T-cell (primary cell): ENCODE data around the gene CLEC18A. TPM values are rescaled to one million over a fixed set of nuclear protein-coding genes. Genes with fewer than 3 reads are reported as not detected.

Experiments
- ATAC-seq, 4 experiments: fragments of 200-7000 bp in 3 of 4; fragments of 150-1000 bp in 1 of 4; cut with Tn5 transposase; replicated peaks in 1 of 4; 1 replicate in 3 of 4; 2 replicates in 1 of 4; pipeline ENCODE4 v1.10.0; 2021; ENCODE audit warnings: moderate library complexity in 3 of 4, mild to moderate bottlenecking in 2 of 4, moderate number of reproducible peaks in 1 of 4
- CTCF ChIA-PET, 2 donors: fragments of 300-600 bp; sonication (Branson Sonifier 250); formaldehyde crosslinking; loops; one replicate each; lab custom pipeline; 2022; ENCODE audit warnings: antibody characterized with exemption in 2 of 2; lab: Charles Lee
- POLR2A ChIA-PET, 2 donors: fragments of 300-600 bp; sonication (Branson Sonifier 250); formaldehyde crosslinking; loops; one replicate each; lab custom pipeline; 2022; ENCODE audit warnings: antibody characterized with exemption in 2 of 2; lab: Charles Lee
- DNase-seq, 35 experiments: peaks; one replicate each; pipeline versions ENCODE4 v3.0.0 to v3.0.0-alpha.2; 2013 to 2023
- H3K27ac ChIP-seq: one replicate; pipeline ENCODE4 v1.5.1; 2013; ENCODE audit warnings: low read length
- H3K27me3 ChIP-seq, 2 experiments: replicated peaks in 1 of 2; 1 replicate in 1 of 2; 2 replicates in 1 of 2; pipeline versions ENCODE4 v1.6.1 to v1.7.0; 2013; ENCODE audit warnings: low read length in 1 of 2, mixed read lengths in 1 of 2; ENCODE audit not compliant: control insufficient read depth in 2 of 2, insufficient read depth in 2 of 2; ENCODE audit errors: extremely low read depth in 1 of 2
- H3K36me3 ChIP-seq, 2 donors: 1 replicate in 1 of 2; 2 replicates in 1 of 2; pipeline versions ENCODE4 v1.6.1 to v1.7.0; 2013; ENCODE audit warnings: low read length in 1 of 2; ENCODE audit not compliant: control insufficient read depth in 2 of 2, insufficient read depth in 1 of 2; ENCODE audit errors: extremely low read depth in 1 of 2
- H3K4me1 ChIP-seq, 2 experiments: 1 replicate in 1 of 2; 2 replicates in 1 of 2; pipeline versions ENCODE4 v1.6.1 to v1.7.0; 2013; ENCODE audit warnings: low read length in 2 of 2, mixed read lengths in 1 of 2; ENCODE audit not compliant: insufficient read depth in 2 of 2, control insufficient read depth in 1 of 2; ENCODE audit errors: extremely low read depth in 1 of 2
- H3K4me3 ChIP-seq, 2 donors: 1 replicate in 1 of 2; 2 replicates in 1 of 2; pipeline versions ENCODE4 v1.5.1 to v1.7.0; 2013; ENCODE audit warnings: mild to moderate bottlenecking in 2 of 2, low read length in 1 of 2, moderate library complexity in 1 of 2; ENCODE audit not compliant: control insufficient read depth in 1 of 2; ENCODE audit errors: extremely low read depth in 1 of 2
- H3K9me3 ChIP-seq: 2 replicates; pipeline ENCODE4 v1.7.0; 2013
- H3K27ac Mint-ChIP-seq, 2 donors: one replicate each; pipeline ENCODE4 v1.8.0; 2020 to 2021; ENCODE audit warnings: mild to moderate bottlenecking in 2 of 2, mixed read lengths in 2 of 2
- H3K27me3 Mint-ChIP-seq, 2 donors: one replicate each; pipeline ENCODE4 v1.8.0; 2021 to 2022; ENCODE audit warnings: mixed read lengths in 2 of 2
- H3K36me3 Mint-ChIP-seq: one replicate; pipeline ENCODE4 v1.8.0; 2021; ENCODE audit warnings: mixed read lengths
- H3K4me1 Mint-ChIP-seq, 3 donors: one replicate each; pipeline ENCODE4 v1.8.0; 2020 to 2022; ENCODE audit warnings: mixed read lengths in 3 of 3, mild to moderate bottlenecking in 1 of 3
- H3K4me3 Mint-ChIP-seq, 3 donors: one replicate each; pipeline ENCODE4 v1.8.0; 2020 to 2022; ENCODE audit warnings: mild to moderate bottlenecking in 3 of 3, mixed read lengths in 3 of 3, moderate library complexity in 3 of 3
- H3K9me3 Mint-ChIP-seq, 3 donors: one replicate each; pipeline ENCODE4 v1.8.0; 2020 to 2022; ENCODE audit warnings: mixed read lengths in 3 of 3
- WGBS: methylation state at CpG from one replicate; pipeline ENCODE4 v1.1.5; 2013; ENCODE audit warnings: missing lambda C conversion rate; ENCODE audit not compliant: insufficient coverage; 5-methylcytosine and 5-hydroxymethylcytosine counted together
- total RNA-seq, 35 experiments: library from RNA in 6 of 35; stranded (reverse) in 6 of 35; fragments of 120-200 nt in 1 of 35; gene quantifications; one replicate each; pipeline versions ENCODE4 v1.2.1 to v1.2.4 and lab custom pipeline; 2013 to 2026

Gene CLEC18A
- total RNA-seq, 5 donors from 2014 or later (not counting 1 experiment from before 2014, with no cell fraction given): 2.0 to 3.7 (median 2.8) TPM

DNA sequence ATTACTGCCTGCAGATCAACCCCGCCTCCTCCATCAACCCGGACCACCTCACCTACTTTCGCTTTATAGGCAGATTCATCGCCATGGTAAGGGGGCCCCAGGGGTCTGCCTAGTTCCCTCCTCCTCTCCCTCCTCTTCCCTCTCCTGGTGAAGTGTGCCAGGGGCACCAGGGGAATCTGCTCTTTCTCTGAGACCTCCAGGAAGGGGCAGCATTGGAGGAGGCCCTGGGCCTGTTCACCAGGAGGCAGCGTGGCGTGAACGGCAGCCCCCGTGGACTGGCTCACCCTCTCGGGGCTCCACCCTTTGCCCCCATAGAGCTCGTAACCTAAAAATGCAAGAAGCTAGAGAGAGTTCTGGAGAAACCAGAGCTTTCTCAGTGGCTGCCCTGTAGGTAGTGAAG is 17.1 kb upstream of the CLEC18A start:
- no peaks in the 10 kb centered on the region for H3K9me3 ChIP-seq
- Mint-ChIP-seq H3K27me3 (no peaks in the 10 kb centered on the region), H3K27ac (no peak overlapping the region), H3K9me3 (no peaks in the 10 kb centered on the region), H3K36me3 (peaks cover 57% of the 10 kb centered on the region), H3K4me1 (no peaks in the 10 kb centered on the region), H3K4me3 (no peak overlapping the region)
- CTCF ChIA-PET: no interaction called here
- no peak overlapping the region for H3K27ac ChIP-seq
- DNase-seq (no peak), ATAC-seq (no peak)
- 100% methylated on average over 5 of the region's 10 CpGs for WGBS
- no peaks in the 10 kb centered on the region for H3K27me3 ChIP-seq
- no peaks in the 10 kb centered on the region for H3K4me1 ChIP-seq
- peaks cover 41 to 94% of the 10 kb centered on the region in 2 donors for H3K36me3 ChIP-seq
- POLR2A ChIA-PET: no interaction called here
- no peak overlapping the region for H3K4me3 ChIP-seq

DNA sequence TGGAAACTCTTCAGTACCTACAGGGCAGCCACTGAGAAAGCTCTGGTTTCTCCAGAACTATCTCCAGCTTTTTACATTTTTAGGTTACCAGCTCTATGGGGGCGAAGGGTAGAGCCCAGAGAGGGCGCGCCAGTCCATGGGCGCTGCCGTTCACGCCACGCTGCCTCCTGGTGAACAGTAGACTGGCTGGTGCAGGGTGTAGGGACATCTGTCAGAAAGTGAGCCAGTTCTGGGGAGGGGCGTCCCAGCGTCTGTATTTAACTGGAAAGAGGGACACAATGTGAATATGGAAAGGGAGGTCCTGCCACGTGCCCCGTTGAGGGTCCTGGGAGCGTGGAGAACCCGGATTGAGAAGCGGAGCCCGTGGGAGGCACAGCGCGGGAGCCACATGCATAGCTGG is 16.4 kb upstream of the CLEC18A start:
- no peak overlapping the region for H3K27ac Mint-ChIP-seq
- WGBS: 97% methylated on average over 17 of the region's 17 CpGs
- POLR2A ChIA-PET: no interaction called here

DNA sequence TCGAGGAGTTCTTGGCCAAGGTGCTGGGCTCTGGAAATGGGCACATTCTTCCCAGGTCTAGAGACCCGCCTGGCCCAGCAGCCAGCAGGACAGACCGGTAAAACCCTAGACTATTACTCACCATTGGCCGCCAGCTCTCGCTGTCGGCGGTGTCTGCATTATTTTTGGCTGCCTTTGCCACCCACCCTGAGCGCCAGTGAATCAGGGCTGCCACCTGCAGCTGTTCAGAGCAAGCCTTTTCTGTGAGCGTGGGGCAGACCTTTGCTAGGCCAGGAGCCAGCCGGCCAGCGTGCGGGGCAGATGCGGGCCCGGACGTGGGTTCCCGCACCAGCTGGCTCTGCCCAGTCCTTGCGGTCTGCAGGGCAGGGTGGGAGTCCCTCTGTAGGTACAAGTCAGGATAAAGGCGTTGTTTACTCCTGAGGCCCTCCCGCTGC is 15.8 kb upstream of the CLEC18A start:
- ChIA-PET POLR2A (no interaction called here), CTCF (interaction anchor here in 1 of 2 donors (0.5 kb wide), 1 partner anchor 88 kb away, joined by 4 read pairs; no protein-coding TSS in a partner anchor)
- H3K27ac ChIP-seq: no peak overlapping the region
- Mint-ChIP-seq H3K27ac (no peak overlapping the region), H3K36me3 (peaks cover 51% of the 10 kb centered on the region), H3K27me3 (no peaks in the 10 kb centered on the region), H3K4me3 (no peak overlapping the region), H3K4me1 (no peaks in the 10 kb centered on the region), H3K9me3 (no peaks in the 10 kb centered on the region)
- no peak overlapping the region for H3K4me3 ChIP-seq
- peaks cover 40 to 95% of the 10 kb centered on the region in 2 donors for H3K36me3 ChIP-seq
- DNase-seq (no peak), ATAC-seq (no peak)
- no peaks in the 10 kb centered on the region for H3K27me3 ChIP-seq
- WGBS: 96% methylated on average over 17 of the region's 19 CpGs
- no peaks in the 10 kb centered on the region for H3K4me1 ChIP-seq
- H3K9me3 ChIP-seq: no peaks in the 10 kb centered on the region

More for the DNA sequence above, 16.4 kb upstream of the CLEC18A start:
- H3K27me3 ChIP-seq: no peaks in the 10 kb centered on the region
- Mint-ChIP-seq H3K27me3 (no peaks in the 10 kb centered on the region), H3K36me3 (peaks cover 57% of the 10 kb centered on the region), H3K4me3 (no peak overlapping the region), H3K9me3 (no peaks in the 10 kb centered on the region), H3K4me1 (no peaks in the 10 kb centered on the region)
- no peak overlapping the region for H3K4me3 ChIP-seq
- CTCF ChIA-PET: interaction anchor here in 1 of 2 donors (0.5 kb wide), 1 partner anchor 87 kb away, joined by 4 read pairs; no protein-coding TSS in a partner anchor
- ATAC-seq (no peak), DNase-seq (no peak)
- H3K9me3 ChIP-seq: no peaks in the 10 kb centered on the region
- no peak overlapping the region for H3K27ac ChIP-seq
- no peaks in the 10 kb centered on the region for H3K4me1 ChIP-seq
- peaks cover 41 to 95% of the 10 kb centered on the region in 2 donors for H3K36me3 ChIP-seq

DNA sequence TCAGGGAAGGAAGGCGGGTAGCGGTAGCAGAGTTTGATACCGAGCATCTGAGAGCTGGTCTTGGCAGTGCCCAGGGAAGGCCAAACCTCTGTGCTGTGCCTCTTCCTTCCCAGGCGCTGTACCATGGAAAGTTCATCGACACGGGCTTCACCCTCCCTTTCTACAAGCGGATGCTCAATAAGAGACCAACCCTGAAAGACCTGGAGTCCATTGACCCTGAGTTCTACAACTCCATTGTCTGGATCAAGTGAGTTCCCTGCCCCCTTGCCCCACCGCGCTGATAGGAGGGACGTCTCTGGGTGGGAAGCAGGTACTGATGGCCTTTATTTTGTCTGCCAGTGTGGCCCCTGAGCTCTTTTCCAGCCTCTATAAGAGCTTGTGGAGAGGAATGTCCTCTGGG is 15.4 kb upstream of the CLEC18A start:
- Mint-ChIP-seq H3K9me3 (no peaks in the 10 kb centered on the region), H3K36me3 (peaks cover 50% of the 10 kb centered on the region), H3K4me1 (no peaks in the 10 kb centered on the region), H3K27ac (no peak overlapping the region), H3K4me3 (no peak overlapping the region), H3K27me3 (no peaks in the 10 kb centered on the region)
- ATAC-seq: no peak
- no peaks in the 10 kb centered on the region for H3K4me1 ChIP-seq
- WGBS: 93% methylated on average over 6 of the region's 10 CpGs
- no peak for DNase-seq
- CTCF ChIA-PET: no interaction called here
- POLR2A ChIA-PET: no interaction called here
- H3K27ac ChIP-seq: no peak overlapping the region
- no peak overlapping the region for H3K4me3 ChIP-seq
- peaks cover 40 to 96% of the 10 kb centered on the region in 2 donors for H3K36me3 ChIP-seq
- H3K9me3 ChIP-seq: no peaks in the 10 kb centered on the region
- no peaks in the 10 kb centered on the region for H3K27me3 ChIP-seq

DNA sequence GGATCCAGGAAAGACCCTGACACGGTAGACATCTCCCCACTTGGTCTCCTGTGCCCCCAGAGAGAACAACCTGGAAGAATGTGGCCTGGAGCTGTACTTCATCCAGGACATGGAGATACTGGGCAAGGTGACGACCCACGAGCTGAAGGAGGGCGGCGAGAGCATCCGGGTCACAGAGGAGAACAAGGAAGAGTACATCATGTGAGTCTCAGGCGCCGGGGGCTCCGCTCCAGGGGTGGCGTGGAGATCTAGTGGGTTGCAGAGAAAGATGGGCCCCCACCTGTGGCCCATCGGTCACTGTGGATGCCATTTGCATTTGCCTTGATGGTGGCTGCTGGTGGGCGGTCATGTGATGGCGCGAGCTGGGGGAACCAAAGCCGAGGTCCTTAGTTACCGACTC is 14.9 kb upstream of the CLEC18A start:
- no peaks in the 10 kb centered on the region for H3K4me1 Mint-ChIP-seq
- H3K36me3 Mint-ChIP-seq: peaks cover 51% of the 10 kb centered on the region

DNA sequence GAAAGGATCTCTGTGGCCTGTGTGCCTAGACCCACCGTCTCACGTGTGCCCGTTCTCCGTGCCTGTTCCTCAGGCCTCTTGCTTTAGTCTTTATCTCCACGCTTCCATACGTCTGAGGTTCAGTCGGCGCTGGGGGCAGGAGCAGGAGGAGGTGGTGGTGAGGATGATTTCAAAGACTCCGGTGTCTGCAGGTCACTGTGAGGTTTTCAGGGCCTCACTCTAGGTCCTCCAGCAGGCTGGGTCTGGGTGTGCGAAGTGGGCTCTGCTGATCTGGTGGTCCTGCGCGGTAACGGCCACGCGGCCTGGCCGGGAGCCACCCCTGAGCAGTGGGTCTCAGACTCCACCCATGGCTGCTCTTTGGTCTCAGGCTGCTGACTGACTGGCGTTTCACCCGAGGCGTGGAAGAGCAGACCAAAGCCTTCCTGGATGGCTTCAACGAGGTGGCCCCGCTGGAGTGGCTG is 14.4 kb upstream of the CLEC18A start:
- Mint-ChIP-seq H3K4me1 (no peaks in the 10 kb centered on the region), H3K4me3 (no peak overlapping the region), H3K27ac (no peak overlapping the region), H3K9me3 (no peaks in the 10 kb centered on the region), H3K27me3 (no peaks in the 10 kb centered on the region), H3K36me3 (peaks cover 53% of the 10 kb centered on the region)
- Histone ChIP-seq H3K4me3 (no peak overlapping the region), H3K27me3 (no peaks in the 10 kb centered on the region), H3K27ac (no peak overlapping the region), H3K36me3 (peaks cover 34 to 92% of the 10 kb centered on the region in 2 donors), H3K9me3 (no peaks in the 10 kb centered on the region), H3K4me1 (no peaks in the 10 kb centered on the region)
- DNase-seq: no peak
- ChIA-PET POLR2A (no interaction called here), CTCF (no interaction called here)
- no peak for ATAC-seq
- WGBS: 98% methylated on average over 14 of the region's 21 CpGs

More for the DNA sequence above, 14.9 kb upstream of the CLEC18A start:
- Histone ChIP-seq H3K36me3 (peaks cover 37 to 94% of the 10 kb centered on the region in 2 donors), H3K27me3 (no peaks in the 10 kb centered on the region), H3K4me1 (no peaks in the 10 kb centered on the region), H3K9me3 (no peaks in the 10 kb centered on the region), H3K27ac (no peak overlapping the region), H3K4me3 (no peak overlapping the region)
- CTCF ChIA-PET: no interaction called here
- H3K4me3 Mint-ChIP-seq: no peak overlapping the region
- ATAC-seq (no peak), DNase-seq (no peak)
- WGBS: 95% methylated on average over 16 of the region's 16 CpGs
- POLR2A ChIA-PET: no interaction called here
- no peaks in the 10 kb centered on the region for H3K27me3 Mint-ChIP-seq
- H3K9me3 Mint-ChIP-seq: no peaks in the 10 kb centered on the region
- H3K27ac Mint-ChIP-seq: no peak overlapping the region
